ENCODE measurements around the gene SORBS2.

GRCh38 chr4:185744946-185745345 is 67.0 kb downstream of the SORBS2 start:
- TF ChIP-seq CTCF (IDR thresholded peaks at IDR 0.05; ENCODE audit: low read depth, low read length) (no peak), EZH2phosphoT487 (IDR thresholded peaks at IDR 0.05; ENCODE audit: low read depth) (no peak)
